H7 (cell line): Measurements from ENCODE around the gene NPW. TPM values are rescaled to one million over a fixed set of nuclear protein-coding genes. Genes with fewer than 3 reads are reported as not detected.

Experiments
- total RNA-seq: library from RNA; depleted of rRNA; stranded (reverse); fragments of >200 nt; shearing (Covaris generic); gene quantifications from 2 replicates; pipeline ENCODE4 v1.2.3, GENCODE V29; 2014; rRNA removed

NPW gene
- total RNA-seq, 1 experiment from 2014 or later = 2.0 TPM

Other genes starting within 250 kb of the NPW start
- 147 and 179 TPM in 2 replicates for gene NME3, start 248.2 kb upstream of the NPW start, total RNA-seq
- 12.7 and 15.3 TPM in 2 replicates for gene EME2, start 247.0 kb upstream of the NPW start, total RNA-seq
- gene MRPS34, start 246.7 kb upstream of the NPW start, total RNA-seq = 304 and 324 TPM in 2 replicates
- gene SPSB3, start 237.2 kb upstream of the NPW start, total RNA-seq = 43.3 and 60.4 TPM in 2 replicates
- 138 and 152 TPM in 2 replicates for gene NUBP2, start 236.8 kb upstream of the NPW start, total RNA-seq
- not detected in 2 replicates for gene IGFALS, start 226.1 kb upstream of the NPW start, total RNA-seq
- 45.6 and 51.8 TPM in 2 replicates for gene HAGH, start 193.0 kb upstream of the NPW start, total RNA-seq
- 18.2 and 26.1 TPM in 2 replicates for gene FAHD1, start 192.6 kb upstream of the NPW start, total RNA-seq
- gene MEIOB, start 147.6 kb upstream of the NPW start, total RNA-seq = 6.4 and 7.9 TPM in 2 replicates
- not detected in 2 replicates for gene HS3ST6, start 101.4 kb upstream of the NPW start, total RNA-seq
- gene MSRB1, start 76.6 kb upstream of the NPW start, total RNA-seq = 13.2 and 16.1 TPM in 2 replicates
- gene RPL3L, start 65.1 kb upstream of the NPW start, total RNA-seq = 0.44 TPM in 1 of 2 replicates, not detected in the other
- gene NDUFB10, start 60.2 kb upstream of the NPW start, total RNA-seq = 305 and 403 TPM in 2 replicates
- gene RPS2, start 55.0 kb upstream of the NPW start, total RNA-seq = 4,719 and 5,018 TPM in 2 replicates
- gene RNF151, start 52.9 kb upstream of the NPW start, total RNA-seq = not detected in 2 replicates
- 91.7 and 104 TPM in 2 replicates for gene TBL3, start 47.7 kb upstream of the NPW start, total RNA-seq
- 1.3 TPM in 1 of 2 replicates, not detected in the other for gene NOXO1, start 38.3 kb upstream of the NPW start, total RNA-seq
- 75.1 and 77.8 TPM in 2 replicates for gene GFER, start 35.6 kb upstream of the NPW start, total RNA-seq
- 38.6 and 60.0 TPM in 2 replicates for gene SYNGR3, start 29.8 kb upstream of the NPW start, total RNA-seq
- 28.4 and 30.8 TPM in 2 replicates for gene ZNF598, start 10.0 kb upstream of the NPW start, total RNA-seq
- gene NHERF2, start 7.1 kb downstream of the NPW start, total RNA-seq = 14.0 and 17.1 TPM in 2 replicates
- gene NTHL1, start 28.0 kb downstream of the NPW start, total RNA-seq = 104 and 108 TPM in 2 replicates
- 37.6 and 42.6 TPM in 2 replicates for gene TSC2, start 28.2 kb downstream of the NPW start, total RNA-seq
- 45.6 and 64.4 TPM in 2 replicates for gene PKD1, start 116.1 kb downstream of the NPW start, total RNA-seq
- 9.2 and 10.7 TPM in 2 replicates for gene RAB26, start 128.8 kb downstream of the NPW start, total RNA-seq
- gene TRAF7, start 136.0 kb downstream of the NPW start, total RNA-seq = 147 and 153 TPM in 2 replicates
- 1.5 and 2.0 TPM in 2 replicates for gene CASKIN1, start 176.8 kb downstream of the NPW start, total RNA-seq
- gene MLST8, start 185.7 kb downstream of the NPW start, total RNA-seq = 25.4 and 28.6 TPM in 2 replicates
- 3.9 and 7.4 TPM in 2 replicates for gene BRICD5, start 191.1 kb downstream of the NPW start, total RNA-seq
- 42.5 and 57.4 TPM in 2 replicates for gene PGP, start 195.1 kb downstream of the NPW start, total RNA-seq
- gene E4F1, start 203.8 kb downstream of the NPW start, total RNA-seq = 33.4 and 36.8 TPM in 2 replicates
- 0.48 and 0.69 TPM in 2 replicates for gene DNASE1L2, start 216.7 kb downstream of the NPW start, total RNA-seq
- 115 and 122 TPM in 2 replicates for gene ECI1, start 231.8 kb downstream of the NPW start, total RNA-seq
- gene RNPS1, start 248.3 kb downstream of the NPW start, total RNA-seq = 282 and 306 TPM in 2 replicates